Inflammatory macrophage treated with lipopolysaccharide for 1 hour (primary cell): Measurements from ENCODE around the gene JCAD.
A peak's percentile ranks its signal among the peaks of the same experiment; 100 is the strongest.
"Not testable (repeated sequence)": the region's sequence is repeated elsewhere in the genome, so short reads cannot be mapped to it uniquely, and the experiment has no call there.

Experiments
- DNase-seq, 2 donors: peaks; one replicate each; pipeline ENCODE4 v3.0.0-alpha.2; 2020 to 2022

JCAD gene

DNA sequence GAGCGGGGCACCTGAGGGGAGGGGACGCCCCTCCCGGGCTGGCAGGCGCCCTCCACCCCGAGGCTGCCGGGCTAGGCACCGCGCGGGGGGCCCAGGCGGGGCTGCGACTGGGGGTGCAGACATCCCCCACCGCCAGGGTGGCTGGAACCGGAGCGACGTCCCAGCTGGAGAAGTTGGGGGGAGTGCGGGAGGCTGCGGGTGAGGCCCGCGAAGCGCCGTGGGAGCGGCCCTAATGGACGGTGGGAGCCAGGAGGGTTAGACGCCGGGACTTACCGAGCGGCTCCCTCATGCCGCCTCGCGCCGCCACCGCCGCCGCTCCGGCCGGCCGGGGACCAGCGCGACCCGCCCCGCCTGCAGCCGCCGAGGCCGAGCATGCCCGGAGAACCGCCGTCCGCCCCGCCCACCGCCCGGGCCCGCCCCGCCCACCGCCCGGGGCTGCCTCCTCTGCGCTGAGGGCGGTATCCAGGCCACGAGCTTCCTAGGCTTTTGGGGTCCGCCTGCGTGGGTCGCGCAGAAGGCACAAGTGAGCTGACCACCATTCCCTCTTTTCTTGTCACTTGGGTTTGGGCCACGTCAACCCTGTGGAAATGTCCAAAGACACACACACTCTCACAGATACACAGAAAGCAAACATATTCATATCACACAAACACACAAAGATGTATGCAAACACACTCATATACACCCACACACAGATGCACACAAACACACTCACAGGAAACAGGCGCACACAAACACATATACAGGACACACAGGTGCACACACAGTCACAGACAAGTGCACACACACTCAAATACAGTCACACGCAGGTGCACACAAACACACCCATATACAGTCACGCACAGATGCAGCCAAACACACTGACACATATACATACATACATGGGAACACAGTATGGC, at the start of gene JCAD:
Gene JCAD (minus strand): TSS at position 378 of the 899 bp plus-strand sequence. CDS start 11,774 bp downstream, outside the sequence.
- peak in 1 of 2 donors; percentile 42 for DNase-seq

DNA sequence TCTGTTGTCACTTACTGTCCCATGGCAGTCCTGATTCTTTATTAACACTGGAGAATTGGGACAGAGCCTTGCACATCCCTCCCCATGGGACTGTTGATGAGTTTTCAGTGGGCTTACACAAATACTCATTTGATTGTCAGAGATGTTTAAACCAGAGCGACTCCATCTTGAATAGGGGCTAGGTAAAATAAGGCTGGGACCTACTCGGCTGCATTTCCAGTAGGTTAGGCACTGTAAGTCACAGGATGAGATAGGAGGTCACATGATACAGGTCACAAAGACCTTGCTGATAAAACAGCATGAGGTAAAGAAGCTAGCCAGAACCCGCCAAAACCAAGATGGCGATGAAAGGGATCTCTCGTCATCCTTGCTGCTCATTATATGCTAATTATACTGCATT, 47.6 kb upstream of the JCAD start:
- DNase-seq, result no peak

GRCh38 chr10:30103595-30104320, 44.4 kb upstream of the JCAD start:
- peak; percentile 7 to 39 for DNase-seq

DNA sequence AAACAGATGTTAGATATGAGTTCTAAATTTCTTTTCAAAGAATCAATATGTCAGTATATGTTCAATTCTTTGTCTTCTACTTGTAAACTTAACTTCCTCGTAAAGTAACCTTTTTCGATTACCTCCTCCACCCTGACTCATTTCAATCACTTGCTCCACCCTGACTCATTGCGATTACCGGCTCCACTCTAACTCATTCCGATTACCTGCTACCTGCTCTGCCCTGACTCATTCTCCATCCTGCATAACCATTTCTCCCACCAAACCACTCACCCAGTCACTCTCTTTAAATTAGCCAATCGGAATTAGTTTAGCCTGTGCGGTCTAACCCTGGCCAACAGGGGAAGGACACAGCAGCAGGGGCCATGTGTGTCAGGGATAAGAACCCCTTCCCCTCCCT, 40.3 kb upstream of the JCAD start:
- DNase-seq, result not testable (repeated sequence)

DNA sequence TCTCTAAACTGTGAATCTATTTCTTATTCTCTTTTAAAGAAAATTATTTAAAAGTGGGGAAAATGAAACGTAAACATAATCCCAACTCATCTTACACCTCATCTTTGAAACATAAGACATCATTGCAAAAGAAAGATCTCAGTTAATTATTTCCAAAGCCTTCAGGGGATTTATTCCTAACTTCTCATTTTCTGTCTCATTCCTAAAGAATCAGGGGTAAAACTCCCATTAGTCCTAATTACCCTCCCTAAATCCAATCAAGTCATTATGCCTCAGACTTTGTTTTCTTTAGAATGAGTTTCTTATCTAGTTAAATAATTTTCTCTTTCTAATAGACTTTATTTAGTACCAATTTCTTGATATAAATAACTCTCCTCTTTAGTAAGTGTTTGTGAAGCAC, 39.7 kb upstream of the JCAD start:
- DNase-seq, result no peak

GRCh38 chr10:30098629-30099028, 39.2 kb upstream of the JCAD start:
- peak; percentile 27 to 45 for DNase-seq

DNA sequence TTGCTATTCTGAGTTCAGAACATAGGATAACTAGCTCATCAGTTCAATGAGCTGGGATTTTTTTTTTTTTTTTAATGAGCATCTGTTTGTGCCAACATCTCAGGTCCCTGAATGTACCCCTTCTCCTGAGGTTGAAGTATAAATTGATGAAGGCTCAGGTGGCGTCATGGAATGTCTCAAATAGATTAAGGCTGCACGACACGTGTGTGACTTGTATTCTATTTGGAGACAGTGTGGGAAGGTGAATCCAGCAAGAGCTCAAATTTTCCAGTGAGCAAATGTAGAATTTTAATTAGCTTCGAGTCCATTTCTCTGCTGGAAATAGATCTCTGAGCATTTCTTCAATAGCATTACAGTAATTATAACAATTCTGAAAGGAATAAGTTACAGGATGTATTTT, 37.2 kb upstream of the JCAD start:
- no peak for DNase-seq

- DNase-seq, result no peak
Observed at GRCh38 chr10:30095631-30096422, 36.4 kb upstream of the JCAD start.

DNA sequence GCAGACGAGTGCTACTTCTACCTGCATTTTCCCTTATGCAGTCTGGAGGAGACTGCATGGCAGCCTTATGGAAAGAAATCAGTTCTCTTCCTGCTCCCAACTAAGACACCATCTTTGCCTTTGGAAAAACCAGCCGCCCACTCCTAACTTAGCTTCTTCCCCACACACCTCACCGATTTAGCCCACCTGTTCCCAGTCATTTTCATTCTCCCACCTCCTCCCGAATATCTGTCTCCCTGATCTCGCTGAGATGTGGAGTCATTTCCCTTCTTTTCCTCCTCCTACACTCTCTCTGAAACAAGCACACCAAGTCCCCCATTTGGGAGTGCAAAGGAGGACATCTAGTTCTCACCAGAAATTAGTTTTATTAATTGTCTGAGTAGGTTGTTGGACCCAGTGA, 35.2 kb upstream of the JCAD start:
- no peak for DNase-seq

DNA sequence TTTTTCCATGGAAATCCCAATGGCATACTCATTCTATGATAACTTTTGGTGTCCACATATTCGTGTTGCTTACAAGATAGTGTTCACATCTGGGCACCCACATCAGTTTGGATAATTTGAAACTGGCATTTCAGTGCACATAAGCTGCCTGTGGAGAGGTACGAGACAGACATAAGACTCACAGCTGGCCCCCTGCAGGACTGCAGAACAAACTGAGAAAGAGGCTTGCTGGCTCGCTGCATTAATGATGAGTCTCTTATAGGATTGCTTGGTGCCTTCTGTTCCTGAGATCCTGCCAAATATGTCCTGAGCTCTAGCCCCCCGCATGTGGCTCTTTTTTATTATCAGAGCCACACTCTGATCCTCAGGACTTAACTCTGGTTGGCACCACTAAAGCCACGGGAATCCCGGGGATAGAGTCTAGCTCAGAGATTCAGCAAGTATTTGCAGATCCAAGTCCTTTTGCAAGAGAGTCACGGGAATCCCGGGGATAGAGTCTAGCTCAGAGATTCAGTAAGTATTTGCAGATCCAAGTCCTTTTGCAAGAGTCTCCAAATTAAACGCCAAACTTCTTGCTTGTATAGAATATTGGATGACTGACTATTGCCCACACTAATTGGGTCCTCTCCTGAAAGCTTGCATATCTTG, 34.0 kb upstream of the JCAD start:
- no peak for DNase-seq

DNA sequence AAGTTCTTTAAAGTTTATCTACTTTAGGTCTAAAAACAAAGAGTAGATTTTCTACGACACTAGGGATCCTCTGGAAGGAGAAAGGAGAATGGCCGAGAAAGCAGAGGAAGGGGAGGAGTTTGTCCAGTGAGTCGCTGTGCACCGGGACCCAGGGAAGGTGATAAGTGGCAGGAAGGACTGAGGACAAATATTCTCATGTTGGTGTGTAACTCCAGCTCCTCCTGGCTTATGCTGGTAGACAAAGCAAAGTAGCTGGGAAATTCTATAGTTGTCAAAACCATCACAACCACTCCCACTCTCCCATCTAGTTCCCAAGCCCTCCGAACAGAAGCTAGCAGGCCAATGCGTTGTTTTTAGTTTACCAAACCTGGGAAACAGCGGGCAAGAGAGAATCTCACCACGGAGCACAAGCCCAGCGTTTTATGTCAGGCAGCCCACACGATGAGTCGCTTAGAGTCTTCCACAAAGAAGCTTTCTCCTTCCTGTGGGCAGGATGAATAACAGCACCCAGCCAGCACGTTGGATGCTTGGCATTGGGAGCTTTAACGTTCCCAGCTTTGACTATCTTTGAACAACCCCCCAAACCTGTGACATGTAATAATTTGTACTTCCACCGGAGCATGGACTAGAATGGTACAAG, 32.9 kb upstream of the JCAD start:
- no peak for DNase-seq

GRCh38 chr10:30091136-30091535, 31.8 kb upstream of the JCAD start:
- no peak for DNase-seq

DNA sequence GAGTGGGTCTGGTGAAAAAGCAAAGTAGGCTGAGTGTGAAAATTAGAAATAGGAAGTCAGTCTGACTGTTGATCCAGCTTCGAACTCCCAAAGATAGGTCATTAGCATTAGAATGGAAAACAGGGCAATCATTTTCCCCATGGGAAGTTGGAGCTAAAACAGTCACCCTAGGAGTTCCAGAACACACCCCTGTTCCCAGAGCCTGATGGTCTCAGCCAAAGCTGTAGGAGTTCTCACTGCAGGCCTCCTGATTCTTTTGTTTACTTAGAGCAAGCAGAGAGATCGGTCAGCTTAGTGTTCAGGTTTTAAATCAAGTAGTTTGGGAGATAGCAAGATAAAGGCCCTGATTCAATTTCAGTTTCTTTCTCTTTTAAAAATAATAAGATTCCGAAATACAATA, 28.8 kb upstream of the JCAD start:
- DNase-seq, result no peak

- DNase-seq, result no peak
Observed at GRCh38 chr10:30083934-30084333, 24.5 kb upstream of the JCAD start.

- DNase-seq, result no peak
Observed at GRCh38 chr10:30081182-30081581, 21.8 kb upstream of the JCAD start.

GRCh38 chr10:30080161-30080560, 20.8 kb upstream of the JCAD start:
- no peak for DNase-seq

GRCh38 chr10:30079408-30079807, 20.0 kb upstream of the JCAD start:
- no peak for DNase-seq

DNA sequence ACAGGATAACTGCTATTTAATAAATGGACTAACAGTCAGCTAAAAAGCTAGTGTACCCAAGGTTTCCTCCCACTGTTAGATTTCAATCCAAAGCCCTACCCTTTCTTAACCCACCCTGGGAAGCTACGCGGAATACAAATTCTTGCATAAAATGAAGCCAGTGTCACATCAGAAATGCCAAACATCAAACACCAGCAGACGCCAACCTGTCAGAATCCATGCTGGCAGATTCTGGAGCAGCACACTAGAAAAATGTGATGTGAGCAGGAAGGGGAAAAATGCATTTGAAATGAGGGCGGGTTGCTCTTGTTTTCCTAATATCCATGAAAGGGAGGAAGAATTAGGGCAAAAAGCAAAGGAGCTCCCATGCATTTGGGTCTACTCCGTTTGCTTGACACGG, 16.1 kb upstream of the JCAD start:
- no peak for DNase-seq

- no peak for DNase-seq
Observed at GRCh38 chr10:30074933-30075332, 15.5 kb upstream of the JCAD start.

GRCh38 chr10:30074090-30074489, 14.7 kb upstream of the JCAD start:
- DNase-seq, result no peak

DNA sequence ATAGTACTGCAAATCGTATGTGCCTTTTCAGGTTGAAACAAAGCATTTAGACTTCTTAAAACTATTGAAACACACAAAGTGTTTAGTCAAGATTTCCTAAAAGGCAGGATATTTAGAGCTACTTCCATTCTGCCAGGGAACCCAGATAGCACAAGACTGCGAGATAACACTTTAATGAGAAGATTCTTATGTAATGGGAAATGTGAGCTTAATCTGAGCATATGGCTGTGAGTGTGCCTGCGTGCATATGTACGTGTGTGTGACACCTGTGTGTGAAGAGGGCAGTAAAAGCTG, 14.3 kb upstream of the JCAD start:
- DNase-seq, result no peak

DNA sequence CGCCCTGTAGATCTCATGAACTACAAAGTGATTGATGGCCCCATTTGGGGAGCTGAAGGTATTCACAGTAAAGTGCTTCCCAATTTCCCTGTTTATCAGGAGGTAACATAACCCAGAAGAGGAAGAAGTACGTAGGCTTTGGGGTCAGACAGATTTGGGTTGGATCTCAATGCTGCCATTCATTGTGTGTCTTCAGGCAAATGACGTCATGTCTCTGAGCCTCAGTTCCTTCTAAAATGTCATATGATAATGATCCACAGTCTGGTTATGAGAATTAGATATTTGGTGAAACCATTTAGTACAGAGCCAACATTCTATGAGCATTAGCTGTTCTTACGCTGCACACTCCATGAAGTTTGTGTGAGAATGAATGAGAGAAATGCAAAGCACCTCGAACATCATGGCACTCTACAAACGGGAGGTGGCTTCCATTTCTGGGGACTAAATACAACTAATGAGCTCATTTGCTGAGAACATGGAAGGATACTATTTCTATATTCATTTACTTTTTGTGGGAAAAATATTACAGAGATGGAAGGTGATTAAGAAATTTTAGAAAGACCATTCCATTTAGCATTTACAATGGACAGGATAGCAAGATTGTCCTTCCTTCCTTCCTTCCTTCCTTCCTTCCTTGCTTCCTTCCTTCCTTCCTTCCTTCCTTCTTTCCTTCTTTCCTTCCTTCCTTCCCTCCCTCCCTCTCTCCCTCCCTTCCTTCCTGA, 13.8 kb upstream of the JCAD start:
- DNase-seq, result no peak
